ACHN (cell line): ENCODE measurements around the gene PRKCH.

Experiments used
- DNase-seq: peaks from one replicate; pipeline ENCODE4 v3.0.0-alpha.2; 2015
- in situ Hi-C: cut with HindIII; loops from 2 replicates; pipeline ENCODE4 v1.10.0; 2017; ENCODE audit warnings: low sequenced_read_pairs, low pct_ligation_motif_present, low pct_unique_long_range_greater_than_20kb

PRKCH gene

GRCh38 chr14:61471297-61472005, 150.1 kb downstream of the PRKCH start:
- DNase-seq: peak; percentile 22
- in situ Hi-C loops: loop anchor here (25.0 kb wide), 1 partner anchor 266 kb away; no protein-coding TSS in a partner anchor

- DNase-seq: peak; percentile 84
These were observed 150.8 kb downstream of the PRKCH start for GRCh38 chr14:61472011-61472672.

GRCh38 chr14:61472801-61473376, 151.5 kb downstream of the PRKCH start:
- no peak for DNase-seq
- in situ Hi-C loops: loop anchor here (25.0 kb wide), 1 partner anchor 264 kb away; no protein-coding TSS in a partner anchor

More at GRCh38 chr14:61472011-61472672, 150.8 kb downstream of the PRKCH start:
- in situ Hi-C loops: loop anchor here (25.0 kb wide), 1 partner anchor 265 kb away; no protein-coding TSS in a partner anchor

- in situ Hi-C loops: loop anchor here (25.0 kb wide), 1 partner anchor 263 kb away; no protein-coding TSS in a partner anchor
- DNase-seq: no peak
These were observed 152.6 kb downstream of the PRKCH start for GRCh38 chr14:61474015-61474414.

- in situ Hi-C loops: loop anchor here (25.0 kb wide), 1 partner anchor 263 kb away; no protein-coding TSS in a partner anchor
- DNase-seq: no peak
These were observed 153.3 kb downstream of the PRKCH start for GRCh38 chr14:61474701-61475100.

- in situ Hi-C loops: no loop called here
- DNase-seq: peak; percentile 64
These were observed 153.9 kb downstream of the PRKCH start for GRCh38 chr14:61475316-61475715.

- in situ Hi-C loops: no loop called here
- DNase-seq: no peak
These were observed 154.8 kb downstream of the PRKCH start for GRCh38 chr14:61476105-61476753.

- in situ Hi-C loops: no loop called here
- DNase-seq: no peak
These were observed 155.5 kb downstream of the PRKCH start for GRCh38 chr14:61476754-61477410.

GRCh38 chr14:61477712-61478462, 156.5 kb downstream of the PRKCH start:
- DNase-seq: peak; percentile 33
- in situ Hi-C loops: no loop called here

GRCh38 chr14:61478971-61479473, 157.6 kb downstream of the PRKCH start:
- no peak for DNase-seq

GRCh38 chr14:61479746-61480502, 158.5 kb downstream of the PRKCH start:
- in situ Hi-C loops: no loop called here
- no peak for DNase-seq

More at GRCh38 chr14:61478971-61479473, 157.6 kb downstream of the PRKCH start:
- in situ Hi-C loops: no loop called here

GRCh38 chr14:61480704-61481285, 159.4 kb downstream of the PRKCH start:
- in situ Hi-C loops: no loop called here
- no peak for DNase-seq

GRCh38 chr14:61481701-61482100, 160.3 kb downstream of the PRKCH start:
- no peak for DNase-seq
- in situ Hi-C loops: no loop called here

- no peak for DNase-seq
- in situ Hi-C loops: no loop called here
These were observed 161.2 kb downstream of the PRKCH start for GRCh38 chr14:61482348-61483206.

- in situ Hi-C loops: no loop called here
- no peak for DNase-seq
These were observed 162.1 kb downstream of the PRKCH start for GRCh38 chr14:61483476-61483875.

GRCh38 chr14:61484031-61484430, 162.7 kb downstream of the PRKCH start:
- in situ Hi-C loops: no loop called here
- DNase-seq: no peak
